GM23338 (cell line): ENCODE data around the gene RAD51C.

ENCODE experiments used
- CREB1 ChIP-seq: fragments of 250-450 bp; sonication (Bioruptor Pico); IDR thresholded peaks from 2 replicates; pipeline ENCODE4 v1.5.0; 2020; ENCODE audit warnings: low read depth, mild to moderate bottlenecking, moderate library complexity
- CTCF ChIP-seq, 2 experiments: fragments of 200-600 bp in 1 of 2; sonication (generic) in 1 of 2; conservative IDR thresholded peaks; 2 replicates each; pipeline versions ENCODE4 v1.5.1 to v1.6.1; 2016 to 2017; ENCODE audit warnings: antibody characterized with exemption in 2 of 2, low read depth in 2 of 2, mild to moderate bottlenecking in 2 of 2, moderate library complexity in 1 of 2
- ETS1 ChIP-seq: IDR thresholded peaks from 2 replicates; pipeline ENCODE4 v1.6.1; 2016; ENCODE audit warnings: antibody characterized with exemption
- EZH2 ChIP-seq: fragments of 200-600 bp; sonication (generic); IDR thresholded peaks from one replicate; pipeline ENCODE4 v1.8.0; 2017; ENCODE audit warnings: antibody characterized with exemption, mild to moderate bottlenecking, low read depth; ENCODE audit not compliant: unreplicated experiment
- EZH2phosphoT487 ChIP-seq: fragments of 200-600 bp; sonication (generic); IDR thresholded peaks from one replicate; pipeline ENCODE4 v1.8.1; 2018; ENCODE audit warnings: antibody characterized with exemption; ENCODE audit not compliant: unreplicated experiment
- JUNB ChIP-seq: IDR thresholded peaks from one replicate; pipeline ENCODE4 v1.6.1; 2016; ENCODE audit warnings: antibody characterized with exemption; ENCODE audit not compliant: unreplicated experiment
- NANOG ChIP-seq: IDR thresholded peaks from 2 replicates; pipeline ENCODE4 v1.6.1; 2016; ENCODE audit warnings: antibody characterized with exemption, borderline replicate concordance
- POLR2AphosphoS5 ChIP-seq: IDR thresholded peaks from 2 replicates; pipeline ENCODE4 v1.6.1; 2016; ENCODE audit warnings: antibody characterized with exemption, low read depth
- REST ChIP-seq: IDR thresholded peaks from one replicate; pipeline ENCODE4 v1.6.1; 2018; ENCODE audit warnings: antibody characterized with exemption; ENCODE audit not compliant: unreplicated experiment
- STAT1 ChIP-seq: IDR thresholded peaks from one replicate; pipeline ENCODE4 v1.6.1; 2016; ENCODE audit warnings: antibody characterized with exemption; ENCODE audit not compliant: unreplicated experiment
- ZNF114 ChIP-seq: fragments of 250-450 bp; sonication (Bioruptor Pico); IDR thresholded peaks from 2 replicates; pipeline ENCODE4 v1.5.0; 2020; ENCODE audit warnings: mild to moderate bottlenecking, moderate library complexity
- ZNF331 ChIP-seq: fragments of 250-450 bp; sonication (Bioruptor Pico); IDR thresholded peaks from 2 replicates; pipeline ENCODE4 v1.5.0; 2020; ENCODE audit warnings: low read depth, mild to moderate bottlenecking, moderate library complexity
- ZNF462 ChIP-seq: fragments of 250-450 bp; sonication (Bioruptor Pico); IDR thresholded peaks from 2 replicates; pipeline ENCODE4 v1.5.0; 2020; ENCODE audit warnings: mild to moderate bottlenecking, moderate library complexity

GRCh38 chr17:58722274-58722673, 29.9 kb downstream of the RAD51C start:
- no peak for TF ChIP-seq CTCF (conservative IDR thresholded peaks at IDR 0.05; ENCODE audit: low read depth in 2 of 2)
- TF ChIP-seq JUNB: no peak
- TF ChIP-seq CREB1 (CRISPR knock-in tag): no peak
- no peak for TF ChIP-seq EZH2
- TF ChIP-seq EZH2phosphoT487: no peak
- TF ChIP-seq POLR2AphosphoS5: no peak
- TF ChIP-seq REST: no peak
- TF ChIP-seq ZNF331: no peak
- no peak for TF ChIP-seq ETS1
- TF ChIP-seq NANOG: no peak
- no peak for TF ChIP-seq ZNF114
- no peak for TF ChIP-seq STAT1
- TF ChIP-seq ZNF462 (CRISPR knock-in tag): no peak
